ENCODE results near the gene PAK1IP1.

Gene PAK1IP1

GRCh38 chr6:10756085-10756484, 61.3 kb downstream of the PAK1IP1 start:
- ChIA-PET CTCF (interaction anchor here (0.6 to 1.2 kb wide), 4 partner anchors 277 to 1764 kb away, joined by 3 read pairs; no protein-coding TSS in a partner anchor), POLR2A (interaction anchor here (1.1 kb wide), 1 partner anchor 34 kb away, joined by 7 read pairs; no protein-coding TSS in a partner anchor)
- H3K4me1 ChIP-seq (ENCODE audit: control insufficient read depth, insufficient read depth, low read length): no peaks in the 10 kb centered on the region
- H3K27ac ChIP-seq (ENCODE audit: extremely low read depth, low read depth, low read length): no peak overlapping the region
- peaks cover 37 to 82% of the 10 kb centered on the region in 2 experiments for H3K36me3 ChIP-seq (ENCODE audit: control insufficient read depth in 2 of 2, insufficient read depth in 1 of 2, low read length in 2 of 2)
- TF ChIP-seq, protein P1, sequence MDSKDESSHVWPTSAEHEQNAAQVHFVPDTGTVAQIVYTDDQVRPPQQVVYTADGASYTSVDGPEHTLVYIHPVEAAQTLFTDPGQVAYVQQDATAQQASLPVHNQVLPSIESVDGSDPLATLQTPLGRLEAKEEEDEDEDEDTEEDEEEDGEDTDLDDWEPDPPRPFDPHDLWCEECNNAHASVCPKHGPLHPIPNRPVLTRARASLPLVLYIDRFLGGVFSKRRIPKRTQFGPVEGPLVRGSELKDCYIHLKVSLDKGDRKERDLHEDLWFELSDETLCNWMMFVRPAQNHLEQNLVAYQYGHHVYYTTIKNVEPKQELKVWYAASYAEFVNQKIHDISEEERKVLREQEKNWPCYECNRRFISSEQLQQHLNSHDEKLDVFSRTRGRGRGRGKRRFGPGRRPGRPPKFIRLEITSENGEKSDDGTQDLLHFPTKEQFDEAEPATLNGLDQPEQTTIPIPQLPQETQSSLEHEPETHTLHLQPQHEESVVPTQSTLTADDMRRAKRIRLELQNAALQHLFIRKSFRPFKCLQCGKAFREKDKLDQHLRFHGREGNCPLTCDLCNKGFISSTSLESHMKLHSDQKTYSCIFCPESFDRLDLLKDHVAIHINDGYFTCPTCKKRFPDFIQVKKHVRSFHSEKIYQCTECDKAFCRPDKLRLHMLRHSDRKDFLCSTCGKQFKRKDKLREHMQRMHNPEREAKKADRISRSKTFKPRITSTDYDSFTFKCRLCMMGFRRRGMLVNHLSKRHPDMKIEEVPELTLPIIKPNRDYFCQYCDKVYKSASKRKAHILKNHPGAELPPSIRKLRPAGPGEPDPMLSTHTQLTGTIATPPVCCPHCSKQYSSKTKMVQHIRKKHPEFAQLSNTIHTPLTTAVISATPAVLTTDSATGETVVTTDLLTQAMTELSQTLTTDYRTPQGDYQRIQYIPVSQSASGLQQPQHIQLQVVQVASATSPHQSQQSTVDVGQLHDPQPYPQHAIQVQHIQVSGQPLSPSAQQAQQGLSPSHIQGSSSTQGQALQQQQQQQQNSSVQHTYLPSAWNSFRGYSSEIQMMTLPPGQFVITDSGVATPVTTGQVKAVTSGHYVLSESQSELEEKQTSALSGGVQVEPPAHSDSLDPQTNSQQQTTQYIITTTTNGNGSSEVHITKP (tag by site-specific recombination; IDR thresholded peaks at IDR 0.05): peak; percentile 39; the same call in 1 of the 2 replicates
- no peak for TF ChIP-seq ZNF292 (tag by site-specific recombination; IDR thresholded peaks at IDR 0.05; ENCODE audit: borderline replicate concordance, low read depth)
- no peak overlapping the region for H3K4me3 ChIP-seq (ENCODE audit: low read depth, low read length)
- no peaks in the 10 kb centered on the region for H3K9me3 ChIP-seq (ENCODE audit: control insufficient read depth, insufficient read depth, low read depth, low read length)

All from HEK293 (cell line).